Duodenal mucosa (tissue), 2 donors: ENCODE data around the gene ATL2.

Experiments used
- H3K27ac ChIP-seq: one replicate; pipeline ENCODE4 v1.7.0; 2013; ENCODE audit warnings: low read depth, low read length
- H3K27me3 ChIP-seq, 2 donors: one replicate each; pipeline ENCODE4 v1.7.0; 2013; ENCODE audit warnings: low read length in 2 of 2, control low read depth in 1 of 2; ENCODE audit not compliant: insufficient read depth in 2 of 2, control insufficient read depth in 1 of 2
- H3K36me3 ChIP-seq, 2 donors: one replicate each; pipeline ENCODE4 v1.7.0; 2013; ENCODE audit warnings: low read length in 2 of 2, control low read depth in 1 of 2; ENCODE audit not compliant: insufficient read depth in 2 of 2, control insufficient read depth in 1 of 2
- H3K4me1 ChIP-seq, 2 donors: one replicate each; pipeline ENCODE4 v1.7.0; 2013; ENCODE audit warnings: low read length in 2 of 2, control low read depth in 1 of 2; ENCODE audit not compliant: insufficient read depth in 2 of 2, control insufficient read depth in 1 of 2
- H3K4me3 ChIP-seq, 2 donors: one replicate each; pipeline ENCODE4 v1.7.0; 2013; ENCODE audit warnings: low read length in 2 of 2, low read depth in 1 of 2
- H3K9ac ChIP-seq, 2 donors: one replicate each; pipeline ENCODE4 v1.7.0; 2013; ENCODE audit warnings: low read length in 2 of 2, low read depth in 1 of 2
- H3K9me3 ChIP-seq, 2 donors: one replicate each; pipeline ENCODE4 v1.7.0; 2013; ENCODE audit warnings: low read length in 2 of 2, control low read depth in 1 of 2; ENCODE audit not compliant: control insufficient read depth in 1 of 2

ATL2 gene

DNA sequence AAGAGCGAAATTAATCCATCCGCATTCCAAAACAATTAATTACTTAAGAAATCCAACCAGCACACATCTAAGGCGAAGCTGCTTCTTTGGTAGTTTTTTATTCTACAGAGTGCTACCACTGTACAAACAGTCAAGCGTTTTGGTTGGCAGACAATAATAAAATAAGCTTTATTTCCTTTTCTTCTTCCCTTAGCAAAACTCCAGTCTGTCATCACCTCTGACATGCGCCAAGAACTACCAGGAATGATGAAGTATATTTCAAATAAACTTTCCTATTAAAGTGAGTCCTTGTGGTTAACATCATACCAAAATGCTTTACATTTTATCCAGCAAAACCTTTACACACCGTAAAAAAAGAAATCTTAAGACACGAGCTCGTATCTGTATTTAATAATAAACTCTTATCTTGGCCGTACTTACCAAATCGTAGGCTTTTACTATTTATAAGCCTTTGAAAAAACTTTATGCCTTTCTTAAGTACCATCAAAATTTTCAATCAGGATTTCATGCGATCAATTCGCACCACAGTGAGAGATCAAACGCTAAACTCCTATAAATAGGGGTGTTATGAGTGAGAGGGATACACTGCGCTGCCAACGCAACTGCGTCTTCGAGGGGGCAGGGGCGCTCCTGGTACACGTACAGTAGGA, 1.3 kb downstream of the ATL2 start:
- Histone ChIP-seq H3K9me3 (no peaks in the 10 kb centered on the region), H3K27ac (peak overlapping the region; percentile 96), H3K4me1 (peaks cover 30 to 37% of the 10 kb centered on the region in 2 donors), H3K4me3 (peak overlapping the region; percentile 85 to 94), H3K27me3 (no peaks in the 10 kb centered on the region), H3K9ac (peak overlapping the region; percentile 76 to 95), H3K36me3 (no peaks in the 10 kb centered on the region)

DNA sequence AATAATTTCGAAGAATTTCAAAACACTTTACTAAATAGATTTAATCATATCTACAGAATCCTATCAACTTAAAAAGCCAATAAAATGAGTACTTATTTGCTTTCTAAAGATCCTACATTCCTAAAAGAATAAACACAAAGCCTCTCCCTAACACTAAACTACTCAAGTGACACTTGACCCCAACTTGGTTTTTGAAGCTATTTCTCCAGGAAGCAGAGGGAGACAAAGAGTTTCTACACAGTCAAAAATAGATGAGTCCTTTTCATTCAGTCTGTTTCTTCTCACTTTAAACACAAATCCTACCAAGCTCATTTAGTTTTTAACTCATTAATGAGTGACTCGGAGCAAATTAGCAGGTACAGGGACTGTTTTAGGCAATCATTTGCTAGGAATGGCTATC, 2.1 kb downstream of the ATL2 start:
- no peaks in the 10 kb centered on the region for H3K9me3 ChIP-seq
- peaks cover 30 to 37% of the 10 kb centered on the region in 2 donors for H3K4me1 ChIP-seq
- no peaks in the 10 kb centered on the region for H3K36me3 ChIP-seq
- H3K27me3 ChIP-seq: no peaks in the 10 kb centered on the region
- peak overlapping the region in 1 of 2 donors; percentile 95 for H3K9ac ChIP-seq
- H3K4me3 ChIP-seq: peak overlapping the region; percentile 85 to 94
- no peak overlapping the region for H3K27ac ChIP-seq

DNA sequence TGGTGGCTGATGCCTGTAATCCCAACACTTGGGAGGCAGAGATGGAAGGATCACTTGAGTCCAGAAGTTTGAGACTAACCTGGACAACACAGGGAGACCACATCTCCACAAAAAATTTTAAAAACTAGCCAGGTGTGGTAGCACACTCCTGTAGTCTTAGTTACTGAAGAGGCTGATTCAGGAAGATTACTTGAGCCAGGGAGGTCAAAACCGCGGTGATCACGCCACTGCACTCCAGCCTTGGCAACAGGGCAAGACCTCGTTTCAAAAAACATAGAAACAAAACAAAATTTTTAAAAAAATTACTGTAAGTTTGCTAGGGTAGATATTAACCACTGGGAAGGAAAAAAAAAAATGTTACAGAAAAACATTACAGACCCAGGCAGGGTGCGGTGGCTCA, 5.8 kb downstream of the ATL2 start:
- no peak overlapping the region for H3K4me3 ChIP-seq
- H3K9ac ChIP-seq: no peak overlapping the region
- H3K27me3 ChIP-seq: no peaks in the 10 kb centered on the region
- H3K36me3 ChIP-seq: no peaks in the 10 kb centered on the region
- H3K9me3 ChIP-seq: no peaks in the 10 kb centered on the region
- H3K27ac ChIP-seq: no peak overlapping the region
- peaks cover 30% of the 10 kb centered on the region in 2 donors for H3K4me1 ChIP-seq

DNA sequence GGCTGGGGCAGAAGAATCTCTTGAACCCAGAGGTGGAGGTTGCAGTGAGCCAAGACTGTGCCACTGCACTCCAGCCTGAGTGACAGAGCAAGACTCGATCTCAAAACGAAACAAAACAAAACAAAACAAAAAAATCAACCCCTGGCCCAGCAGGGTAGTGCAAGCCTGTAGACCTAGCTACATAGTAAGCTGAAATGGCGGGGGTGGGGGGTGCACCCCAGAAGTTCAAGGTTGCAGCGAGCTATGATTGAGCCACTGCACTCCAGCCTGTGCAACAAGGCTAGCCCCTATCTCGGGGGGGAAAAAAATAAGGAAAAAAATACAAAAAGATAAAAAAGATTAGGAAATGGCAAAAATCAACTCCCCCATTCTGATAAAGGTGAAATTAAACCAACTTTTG, 6.4 kb downstream of the ATL2 start:
- no peaks in the 10 kb centered on the region for H3K9me3 ChIP-seq
- peaks cover 26 to 29% of the 10 kb centered on the region in 2 donors for H3K4me1 ChIP-seq
- H3K27me3 ChIP-seq: no peaks in the 10 kb centered on the region
- no peak overlapping the region for H3K4me3 ChIP-seq
- H3K36me3 ChIP-seq: no peaks in the 10 kb centered on the region
- no peak overlapping the region for H3K9ac ChIP-seq
- H3K27ac ChIP-seq: no peak overlapping the region

DNA sequence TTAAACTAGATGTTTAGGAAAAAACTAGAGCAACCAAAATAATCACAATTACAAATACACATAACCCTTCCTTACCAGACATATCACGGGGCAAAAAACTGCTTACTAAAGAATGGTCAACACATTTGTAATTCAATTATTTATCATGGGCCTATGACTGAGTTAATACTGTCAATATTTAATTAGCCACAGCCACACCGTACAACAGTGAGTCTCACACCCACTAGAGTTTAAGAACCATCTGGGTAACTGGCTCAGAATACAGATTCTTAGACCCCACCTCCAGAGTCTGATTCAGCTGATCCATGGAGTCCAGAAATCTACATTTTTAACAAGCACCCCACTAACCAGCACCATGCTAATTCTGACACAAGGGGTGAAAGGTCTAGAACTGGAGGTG, 14.8 kb downstream of the ATL2 start:
- H3K36me3 ChIP-seq: no peaks in the 10 kb centered on the region
- H3K9ac ChIP-seq: no peak overlapping the region
- no peaks in the 10 kb centered on the region for H3K9me3 ChIP-seq
- no peaks in the 10 kb centered on the region for H3K27me3 ChIP-seq
- no peak overlapping the region for H3K27ac ChIP-seq
- no peak overlapping the region for H3K4me3 ChIP-seq
- H3K4me1 ChIP-seq: no peaks in the 10 kb centered on the region

DNA sequence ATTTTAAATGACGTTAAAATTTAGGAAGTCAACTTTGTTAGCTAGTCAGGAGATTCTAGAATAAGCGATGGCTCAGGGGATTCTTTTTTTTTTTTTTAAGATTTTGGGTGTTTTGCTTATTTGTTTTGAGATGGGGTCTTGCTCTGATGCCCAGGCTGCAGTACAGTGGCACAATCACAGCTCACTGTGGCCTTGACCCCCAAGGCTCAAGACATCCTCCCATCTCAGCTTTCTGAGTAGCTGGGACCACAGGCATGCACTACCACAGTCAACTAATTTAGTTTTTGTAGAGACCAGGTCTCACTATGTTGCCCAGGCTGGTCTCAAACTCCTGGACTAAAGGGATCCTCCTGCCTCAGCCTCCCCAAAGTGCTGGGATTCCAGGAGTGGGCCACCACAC, 16.9 kb downstream of the ATL2 start:
- H3K9ac ChIP-seq: no peak overlapping the region
- H3K27me3 ChIP-seq: no peaks in the 10 kb centered on the region
- H3K36me3 ChIP-seq: peaks cover 0 to 3% of the 10 kb centered on the region in 2 donors
- no peaks in the 10 kb centered on the region for H3K9me3 ChIP-seq
- H3K4me3 ChIP-seq: no peak overlapping the region
- H3K4me1 ChIP-seq: no peaks in the 10 kb centered on the region
- no peak overlapping the region for H3K27ac ChIP-seq

DNA sequence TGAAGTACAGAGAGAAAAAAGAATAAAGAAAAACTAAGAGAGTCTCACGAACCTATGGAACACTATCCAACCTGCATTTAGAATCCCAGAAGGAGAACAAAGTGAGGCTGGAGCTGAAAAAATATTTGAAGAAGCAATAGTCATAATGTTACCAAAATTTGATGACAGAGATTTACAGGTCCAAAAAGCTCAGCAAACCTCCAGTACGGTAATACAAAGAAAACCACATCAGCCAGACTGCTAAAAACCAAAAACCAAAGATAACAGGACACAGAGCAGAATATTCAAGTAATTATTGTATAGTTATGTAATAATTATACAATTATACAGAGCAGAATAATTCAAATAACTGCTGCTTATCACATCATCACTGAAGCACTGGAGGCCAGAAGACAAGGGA, 23.7 kb downstream of the ATL2 start:
- Histone ChIP-seq H3K27ac (no peak overlapping the region), H3K36me3 (peaks cover 0 to 3% of the 10 kb centered on the region in 2 donors), H3K4me1 (no peaks in the 10 kb centered on the region), H3K27me3 (no peaks in the 10 kb centered on the region), H3K4me3 (no peak overlapping the region), H3K9me3 (no peaks in the 10 kb centered on the region), H3K9ac (no peak overlapping the region)

DNA sequence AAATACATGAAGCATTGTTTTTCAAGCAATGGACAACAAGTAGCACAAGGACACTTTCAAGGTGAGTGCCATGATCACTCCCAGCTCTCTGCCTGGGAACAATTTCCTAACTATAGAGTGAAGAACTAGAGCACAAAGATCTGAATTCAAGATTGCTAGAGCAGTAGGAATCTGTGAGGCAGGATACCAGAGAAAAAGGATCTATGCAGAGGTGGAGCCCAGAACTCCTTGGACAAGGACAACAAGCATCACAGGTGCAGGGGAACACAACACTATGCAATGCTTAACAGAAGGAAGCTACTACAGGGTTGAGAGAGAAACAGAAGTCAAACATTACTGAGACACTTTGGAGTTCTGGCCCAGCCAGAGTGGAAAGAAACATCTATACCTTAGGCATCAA, 24.7 kb downstream of the ATL2 start:
- Histone ChIP-seq H3K36me3 (peaks cover 0 to 3% of the 10 kb centered on the region in 2 donors), H3K9ac (no peak overlapping the region), H3K27me3 (no peaks in the 10 kb centered on the region), H3K4me3 (no peak overlapping the region), H3K4me1 (no peaks in the 10 kb centered on the region), H3K27ac (no peak overlapping the region), H3K9me3 (no peaks in the 10 kb centered on the region)

DNA sequence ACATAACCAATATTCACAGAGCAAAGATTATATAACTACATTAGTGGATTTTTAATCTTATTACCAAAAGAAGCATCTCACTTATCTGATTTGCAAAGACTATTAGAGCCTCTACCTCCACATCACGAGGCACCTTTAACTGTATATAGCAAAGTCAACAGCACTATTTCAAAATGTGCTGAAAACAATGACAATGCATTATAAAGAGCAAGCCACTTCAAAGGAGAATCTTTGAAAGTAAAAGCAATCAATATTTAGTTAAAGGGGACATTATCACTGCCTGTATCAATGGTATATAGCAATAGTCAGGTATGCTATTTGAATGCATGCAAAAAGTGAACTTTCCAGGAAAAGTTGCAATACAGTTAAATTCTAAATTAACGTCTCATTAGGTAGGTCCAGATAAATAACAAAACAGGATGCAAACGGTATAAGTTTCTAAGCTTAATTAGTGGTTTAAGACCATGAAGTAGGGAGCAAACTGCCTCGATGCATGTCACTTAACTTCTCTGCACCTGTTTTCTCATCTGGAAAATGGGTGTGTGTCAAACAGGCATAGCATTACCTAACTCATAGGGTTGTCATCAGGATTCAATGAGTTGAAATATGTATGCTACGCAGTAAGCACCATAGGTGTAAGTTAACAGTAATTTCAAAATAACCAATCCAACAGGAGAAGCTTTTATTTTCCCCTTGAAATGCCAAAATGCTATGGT, 31.6 kb downstream of the ATL2 start:
- no peaks in the 10 kb centered on the region for H3K4me1 ChIP-seq
- no peaks in the 10 kb centered on the region for H3K9me3 ChIP-seq
- no peak overlapping the region for H3K27ac ChIP-seq
- peaks cover 11 to 24% of the 10 kb centered on the region in 2 donors for H3K36me3 ChIP-seq
- H3K9ac ChIP-seq: no peak overlapping the region
- no peaks in the 10 kb centered on the region for H3K27me3 ChIP-seq
- H3K4me3 ChIP-seq: no peak overlapping the region

DNA sequence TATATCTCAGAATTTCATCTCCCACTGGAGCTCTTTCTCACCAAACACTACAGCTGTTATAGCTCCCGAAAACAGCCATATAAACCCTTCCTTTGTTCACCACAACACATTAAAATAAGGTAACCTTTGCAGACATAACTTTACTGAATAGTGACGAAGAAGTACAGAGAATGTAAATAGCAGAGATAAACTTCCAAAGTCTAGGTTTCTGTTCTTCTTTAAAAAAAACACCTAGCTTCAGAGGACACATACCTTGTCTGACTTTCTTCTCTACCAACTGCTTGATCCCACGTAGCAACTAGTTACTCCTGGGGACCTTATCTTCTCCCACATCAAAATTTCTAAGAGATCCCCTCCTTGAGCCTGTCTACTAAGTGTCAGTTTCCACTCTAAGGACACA, 32.3 kb downstream of the ATL2 start:
- Histone ChIP-seq H3K9ac (no peak overlapping the region), H3K36me3 (peaks cover 11 to 25% of the 10 kb centered on the region in 2 donors), H3K27me3 (no peaks in the 10 kb centered on the region), H3K4me1 (no peaks in the 10 kb centered on the region), H3K9me3 (no peaks in the 10 kb centered on the region), H3K27ac (no peak overlapping the region), H3K4me3 (no peak overlapping the region)
